GM21526 (cell line): ENCODE measurements around the gene MGAT5B.
"Not testable (repeated sequence)": the region's sequence is repeated elsewhere in the genome, so short reads cannot be mapped to it uniquely, and the experiment has no call there.

ENCODE experiments used
- ATAC-seq: cut with Tn5 transposase; IDR thresholded peaks from one replicate; pipeline ENCODE4 v1.9.1; 2021; ENCODE audit warnings: moderate library complexity; ENCODE audit not compliant: unreplicated experiment, low FRiP score

MGAT5B gene

GRCh38 chr17:76868176-76868668 lies at the start of gene MGAT5B:
TSS of gene MGAT5B (plus strand) at chr17:76868404. CDS start at chr17:76869030, 626 bp downstream.
- no peak for ATAC-seq

- no peak for ATAC-seq
Measured at GRCh38 chr17:76820039-76820438, 48.2 kb upstream of the MGAT5B start.

- ATAC-seq, result no peak
Measured at GRCh38 chr17:76820561-76820960, 47.6 kb upstream of the MGAT5B start.

GRCh38 chr17:76822184-76822778 lies 45.9 kb upstream of the MGAT5B start:
- no peak for ATAC-seq

GRCh38 chr17:76824093-76824492 lies 44.1 kb upstream of the MGAT5B start:
- ATAC-seq, result no peak

- ATAC-seq, result no peak
Measured at GRCh38 chr17:76826330-76827068, 41.7 kb upstream of the MGAT5B start.

- no peak for ATAC-seq
Measured at GRCh38 chr17:76827736-76828135, 40.5 kb upstream of the MGAT5B start.

GRCh38 chr17:76830987-76831715 lies 37.1 kb upstream of the MGAT5B start:
- no peak for ATAC-seq

GRCh38 chr17:76833034-76833644 lies 35.1 kb upstream of the MGAT5B start:
- no peak for ATAC-seq

GRCh38 chr17:76833747-76834146 lies 34.5 kb upstream of the MGAT5B start:
- ATAC-seq, result no peak

GRCh38 chr17:76834870-76835269 lies 33.3 kb upstream of the MGAT5B start:
- no peak for ATAC-seq

- ATAC-seq, result no peak
Measured at GRCh38 chr17:76840443-76840767, 27.8 kb upstream of the MGAT5B start.

- ATAC-seq, result no peak
Measured at GRCh38 chr17:76840884-76841775, 27.1 kb upstream of the MGAT5B start.

- ATAC-seq, result no peak
Measured at GRCh38 chr17:76841776-76842405, 26.3 kb upstream of the MGAT5B start.

GRCh38 chr17:76843068-76843467 lies 25.1 kb upstream of the MGAT5B start:
- ATAC-seq, result not testable (repeated sequence)

GRCh38 chr17:76843703-76844484 lies 24.3 kb upstream of the MGAT5B start:
- no peak for ATAC-seq

GRCh38 chr17:76844485-76844829 lies 23.7 kb upstream of the MGAT5B start:
- ATAC-seq, result no peak

- ATAC-seq, result no peak
Measured at GRCh38 chr17:76844846-76845245, 23.4 kb upstream of the MGAT5B start.

GRCh38 chr17:76845541-76846017 lies 22.6 kb upstream of the MGAT5B start:
- no peak for ATAC-seq
